H1 (cell line): ENCODE measurements around the gene HES4. TPM values are rescaled to one million over a fixed set of nuclear protein-coding genes. Genes with fewer than 3 reads are reported as not detected.

ENCODE experiments used
- BRCA1 ChIP-seq: IDR thresholded peaks from 2 replicates; pipeline ENCODE4 v1.6.1; 2012; ENCODE audit warnings: low read depth, low read length, improper control_type of control experiment
- PHF8 ChIP-seq: fragments of 200-600 bp; sonication (generic); conservative IDR thresholded peaks from 2 replicates; pipeline ENCODE4 v1.7.1; 2012; ENCODE audit warnings: low read depth, mild to moderate bottlenecking, inconsistent platforms, low read length, moderate library complexity
- TAF1 ChIP-seq: IDR thresholded peaks from 2 replicates; pipeline ENCODE4 v1.6.1; 2011; ENCODE audit warnings: mild to moderate bottlenecking, low read depth, low read length
- polyA plus RNA-seq, 7 experiments: library from polyadenylated mRNA; depleted of rRNA in 3 of 7; stranded (reverse) in 5 of 7; unstranded in 2 of 7; fragments of >200 nt in 5 of 7; fragments of 200-250 nt in 2 of 7; gene quantifications; 1 replicate in 5 of 7; 2 replicates in 1 of 7; 4 replicates in 1 of 7; pipeline versions ENCODE4 v1.2.1 to v1.2.3, GENCODE V29; 2011 to 2013; ENCODE audit warnings: missing spikeins in 2 of 7, mixed read lengths in 2 of 7
- total RNA-seq: library from RNA; stranded (reverse); fragmentation: NEBNext Ultra II Directional; extraction: Animal tissue kit (Norgen Biotek cat#: 25700); gene quantifications from 2 replicates; pipeline ENCODE4 v1.2.1, GENCODE V29; 2021
- TF ChIP-seq, protein P1 (sequence below): fragments of 300-600 bp; sonication (generic); IDR thresholded peaks from 2 replicates; pipeline ENCODE4 v1.7.1; 2012; ENCODE audit warnings: low read length, moderate library complexity, mild to moderate bottlenecking, inconsistent platforms; ENCODE audit not compliant: insufficient replicate concordance
- TF ChIP-seq, protein P2 (sequence below): IDR thresholded peaks from 2 replicates; pipeline ENCODE4 v1.6.1; 2011; ENCODE audit warnings: low read length, improper control_type of control experiment

The HES4 gene
- total and polyA plus RNA-seq, 2 of the 8 experiments (the other 6 are each of a cell fraction or from before 2014, with no cell fraction given) = 2.8 to 3.5 TPM

DNA sequence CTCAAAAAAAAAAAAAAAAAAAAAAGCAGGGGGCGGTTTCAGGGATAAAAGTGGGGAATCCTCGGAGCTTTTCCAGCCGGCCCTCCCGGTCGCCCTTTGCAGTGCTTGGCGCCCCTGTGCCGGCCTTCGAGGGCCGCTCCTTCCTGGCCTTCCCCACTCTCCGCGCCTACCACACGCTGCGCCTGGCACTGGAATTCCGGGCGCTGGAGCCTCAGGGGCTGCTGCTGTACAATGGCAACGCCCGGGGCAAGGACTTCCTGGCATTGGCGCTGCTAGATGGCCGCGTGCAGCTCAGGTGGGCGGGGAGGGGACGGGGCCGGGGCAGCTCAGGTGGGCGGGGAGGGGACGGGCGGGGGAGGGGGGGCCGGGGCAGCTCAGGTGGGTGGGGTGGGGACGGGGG lies 48.9 kb upstream of the HES4 start (continued):
- TF ChIP-seq, protein P1, sequence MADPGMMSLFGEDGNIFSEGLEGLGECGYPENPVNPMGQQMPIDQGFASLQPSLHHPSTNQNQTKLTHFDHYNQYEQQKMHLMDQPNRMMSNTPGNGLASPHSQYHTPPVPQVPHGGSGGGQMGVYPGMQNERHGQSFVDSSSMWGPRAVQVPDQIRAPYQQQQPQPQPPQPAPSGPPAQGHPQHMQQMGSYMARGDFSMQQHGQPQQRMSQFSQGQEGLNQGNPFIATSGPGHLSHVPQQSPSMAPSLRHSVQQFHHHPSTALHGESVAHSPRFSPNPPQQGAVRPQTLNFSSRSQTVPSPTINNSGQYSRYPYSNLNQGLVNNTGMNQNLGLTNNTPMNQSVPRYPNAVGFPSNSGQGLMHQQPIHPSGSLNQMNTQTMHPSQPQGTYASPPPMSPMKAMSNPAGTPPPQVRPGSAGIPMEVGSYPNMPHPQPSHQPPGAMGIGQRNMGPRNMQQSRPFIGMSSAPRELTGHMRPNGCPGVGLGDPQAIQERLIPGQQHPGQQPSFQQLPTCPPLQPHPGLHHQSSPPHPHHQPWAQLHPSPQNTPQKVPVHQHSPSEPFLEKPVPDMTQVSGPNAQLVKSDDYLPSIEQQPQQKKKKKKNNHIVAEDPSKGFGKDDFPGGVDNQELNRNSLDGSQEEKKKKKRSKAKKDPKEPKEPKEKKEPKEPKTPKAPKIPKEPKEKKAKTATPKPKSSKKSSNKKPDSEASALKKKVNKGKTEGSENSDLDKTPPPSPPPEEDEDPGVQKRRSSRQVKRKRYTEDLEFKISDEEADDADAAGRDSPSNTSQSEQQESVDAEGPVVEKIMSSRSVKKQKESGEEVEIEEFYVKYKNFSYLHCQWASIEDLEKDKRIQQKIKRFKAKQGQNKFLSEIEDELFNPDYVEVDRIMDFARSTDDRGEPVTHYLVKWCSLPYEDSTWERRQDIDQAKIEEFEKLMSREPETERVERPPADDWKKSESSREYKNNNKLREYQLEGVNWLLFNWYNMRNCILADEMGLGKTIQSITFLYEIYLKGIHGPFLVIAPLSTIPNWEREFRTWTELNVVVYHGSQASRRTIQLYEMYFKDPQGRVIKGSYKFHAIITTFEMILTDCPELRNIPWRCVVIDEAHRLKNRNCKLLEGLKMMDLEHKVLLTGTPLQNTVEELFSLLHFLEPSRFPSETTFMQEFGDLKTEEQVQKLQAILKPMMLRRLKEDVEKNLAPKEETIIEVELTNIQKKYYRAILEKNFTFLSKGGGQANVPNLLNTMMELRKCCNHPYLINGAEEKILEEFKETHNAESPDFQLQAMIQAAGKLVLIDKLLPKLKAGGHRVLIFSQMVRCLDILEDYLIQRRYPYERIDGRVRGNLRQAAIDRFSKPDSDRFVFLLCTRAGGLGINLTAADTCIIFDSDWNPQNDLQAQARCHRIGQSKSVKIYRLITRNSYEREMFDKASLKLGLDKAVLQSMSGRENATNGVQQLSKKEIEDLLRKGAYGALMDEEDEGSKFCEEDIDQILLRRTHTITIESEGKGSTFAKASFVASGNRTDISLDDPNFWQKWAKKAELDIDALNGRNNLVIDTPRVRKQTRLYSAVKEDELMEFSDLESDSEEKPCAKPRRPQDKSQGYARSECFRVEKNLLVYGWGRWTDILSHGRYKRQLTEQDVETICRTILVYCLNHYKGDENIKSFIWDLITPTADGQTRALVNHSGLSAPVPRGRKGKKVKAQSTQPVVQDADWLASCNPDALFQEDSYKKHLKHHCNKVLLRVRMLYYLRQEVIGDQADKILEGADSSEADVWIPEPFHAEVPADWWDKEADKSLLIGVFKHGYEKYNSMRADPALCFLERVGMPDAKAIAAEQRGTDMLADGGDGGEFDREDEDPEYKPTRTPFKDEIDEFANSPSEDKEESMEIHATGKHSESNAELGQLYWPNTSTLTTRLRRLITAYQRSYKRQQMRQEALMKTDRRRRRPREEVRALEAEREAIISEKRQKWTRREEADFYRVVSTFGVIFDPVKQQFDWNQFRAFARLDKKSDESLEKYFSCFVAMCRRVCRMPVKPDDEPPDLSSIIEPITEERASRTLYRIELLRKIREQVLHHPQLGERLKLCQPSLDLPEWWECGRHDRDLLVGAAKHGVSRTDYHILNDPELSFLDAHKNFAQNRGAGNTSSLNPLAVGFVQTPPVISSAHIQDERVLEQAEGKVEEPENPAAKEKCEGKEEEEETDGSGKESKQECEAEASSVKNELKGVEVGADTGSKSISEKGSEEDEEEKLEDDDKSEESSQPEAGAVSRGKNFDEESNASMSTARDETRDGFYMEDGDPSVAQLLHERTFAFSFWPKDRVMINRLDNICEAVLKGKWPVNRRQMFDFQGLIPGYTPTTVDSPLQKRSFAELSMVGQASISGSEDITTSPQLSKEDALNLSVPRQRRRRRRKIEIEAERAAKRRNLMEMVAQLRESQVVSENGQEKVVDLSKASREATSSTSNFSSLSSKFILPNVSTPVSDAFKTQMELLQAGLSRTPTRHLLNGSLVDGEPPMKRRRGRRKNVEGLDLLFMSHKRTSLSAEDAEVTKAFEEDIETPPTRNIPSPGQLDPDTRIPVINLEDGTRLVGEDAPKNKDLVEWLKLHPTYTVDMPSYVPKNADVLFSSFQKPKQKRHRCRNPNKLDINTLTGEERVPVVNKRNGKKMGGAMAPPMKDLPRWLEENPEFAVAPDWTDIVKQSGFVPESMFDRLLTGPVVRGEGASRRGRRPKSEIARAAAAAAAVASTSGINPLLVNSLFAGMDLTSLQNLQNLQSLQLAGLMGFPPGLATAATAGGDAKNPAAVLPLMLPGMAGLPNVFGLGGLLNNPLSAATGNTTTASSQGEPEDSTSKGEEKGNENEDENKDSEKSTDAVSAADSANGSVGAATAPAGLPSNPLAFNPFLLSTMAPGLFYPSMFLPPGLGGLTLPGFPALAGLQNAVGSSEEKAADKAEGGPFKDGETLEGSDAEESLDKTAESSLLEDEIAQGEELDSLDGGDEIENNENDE = no peak
- no peak for TF ChIP-seq BRCA1
- TF ChIP-seq PHF8 = no peak
- no peak for TF ChIP-seq TAF1
- TF ChIP-seq, protein P2, sequence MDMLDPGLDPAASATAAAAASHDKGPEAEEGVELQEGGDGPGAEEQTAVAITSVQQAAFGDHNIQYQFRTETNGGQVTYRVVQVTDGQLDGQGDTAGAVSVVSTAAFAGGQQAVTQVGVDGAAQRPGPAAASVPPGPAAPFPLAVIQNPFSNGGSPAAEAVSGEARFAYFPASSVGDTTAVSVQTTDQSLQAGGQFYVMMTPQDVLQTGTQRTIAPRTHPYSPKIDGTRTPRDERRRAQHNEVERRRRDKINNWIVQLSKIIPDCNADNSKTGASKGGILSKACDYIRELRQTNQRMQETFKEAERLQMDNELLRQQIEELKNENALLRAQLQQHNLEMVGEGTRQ = no peak
- TF ChIP-seq, all 59 proteins: peak for 0
